SK-N-MC (cell line): ENCODE measurements around the gene TENT5C.

Source experiments
- DNase-seq: peaks from one replicate; pipeline ENCODE4 v3.0.0-alpha.2; 2011; ENCODE audit warnings: low read depth, low spot score
- H3K27ac ChIP-seq: fragments of 200-600 bp; sonication (generic); 2 replicates; pipeline ENCODE4 v1.5.1; 2016; ENCODE audit warnings: mixed run types
- H3K36me3 ChIP-seq: fragments of 200-600 bp; sonication (generic); 2 replicates; pipeline ENCODE4 v1.6.1; 2017; ENCODE audit warnings: antibody characterized with exemption, low read length, mixed read lengths; ENCODE audit not compliant: insufficient read depth
- H3K4me3 ChIP-seq: fragments of 200-600 bp; sonication (generic); 2 replicates; pipeline ENCODE4 v1.5.1; 2016
- H3K9ac ChIP-seq: fragments of 200-600 bp; sonication (generic); 2 replicates; pipeline ENCODE4 v1.8.0; 2017; ENCODE audit warnings: mixed run types, mixed read lengths; ENCODE audit not compliant: insufficient read length
- H3K9me3 ChIP-seq: fragments of 200-600 bp; sonication (generic); 2 replicates; pipeline ENCODE4 v1.6.1; 2017; ENCODE audit warnings: low read depth, mild to moderate bottlenecking, antibody characterized with exemption, low read length, moderate library complexity, mixed read lengths
- EZH2 ChIP-seq: fragments of 200-600 bp; sonication (generic); IDR thresholded peaks from one replicate; pipeline ENCODE4 v1.6.1; 2017; ENCODE audit warnings: antibody characterized with exemption
- FOXP2 ChIP-seq: optimal IDR thresholded peaks from 2 replicates; pipeline ENCODE3; 2011; ENCODE audit warnings: mild to moderate bottlenecking, moderate library complexity; ENCODE audit not compliant: insufficient read depth; ENCODE audit errors: extremely low read length, control extremely low read depth
- POLR2AphosphoS5 ChIP-seq: IDR thresholded peaks from 2 replicates; pipeline ENCODE4 v1.6.1; 2012; ENCODE audit warnings: mild to moderate bottlenecking, low read depth, low read length, borderline replicate concordance

Gene TENT5C

DNA sequence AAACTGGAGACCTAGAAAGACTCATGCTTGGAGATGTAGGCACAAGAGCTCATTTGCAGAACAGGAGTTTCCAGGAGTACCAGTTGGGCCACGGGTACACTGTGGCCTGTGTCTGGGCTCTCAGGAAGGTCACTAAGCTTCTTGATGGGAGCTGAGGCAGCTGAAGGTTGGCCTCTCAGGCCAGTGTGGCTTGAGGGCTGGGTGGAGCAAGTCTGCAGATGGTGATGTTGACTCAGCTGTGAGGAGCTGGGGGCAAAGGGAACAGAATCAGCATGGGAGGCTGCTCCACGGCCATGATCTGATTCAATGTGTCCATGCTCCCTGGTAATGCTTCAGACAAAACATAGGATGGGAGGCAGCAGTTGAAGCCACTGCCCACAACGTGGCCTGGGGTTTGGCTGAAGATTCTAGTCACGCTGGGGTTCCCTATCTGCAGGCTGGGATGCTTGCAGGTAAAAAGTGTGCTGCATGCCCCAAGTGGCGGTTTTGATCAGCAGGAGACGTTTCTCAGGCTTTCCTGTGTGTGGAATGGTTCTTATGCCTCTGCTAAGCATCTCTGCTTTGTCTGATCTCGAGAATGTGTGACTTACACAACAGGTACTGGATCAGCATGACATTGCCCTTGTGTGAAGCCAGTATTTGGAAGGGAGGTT, 15.4 kb upstream of the TENT5C start:
- TF ChIP-seq EZH2 (no peak), FOXP2 (no peak), POLR2AphosphoS5 (no peak)
- DNase-seq, result no peak
- Histone ChIP-seq H3K9ac (no peak overlapping the region), H3K9me3 (no peaks in the 10 kb centered on the region), H3K4me3 (no peak overlapping the region), H3K27ac (no peak overlapping the region), H3K36me3 (no peaks in the 10 kb centered on the region)

DNA sequence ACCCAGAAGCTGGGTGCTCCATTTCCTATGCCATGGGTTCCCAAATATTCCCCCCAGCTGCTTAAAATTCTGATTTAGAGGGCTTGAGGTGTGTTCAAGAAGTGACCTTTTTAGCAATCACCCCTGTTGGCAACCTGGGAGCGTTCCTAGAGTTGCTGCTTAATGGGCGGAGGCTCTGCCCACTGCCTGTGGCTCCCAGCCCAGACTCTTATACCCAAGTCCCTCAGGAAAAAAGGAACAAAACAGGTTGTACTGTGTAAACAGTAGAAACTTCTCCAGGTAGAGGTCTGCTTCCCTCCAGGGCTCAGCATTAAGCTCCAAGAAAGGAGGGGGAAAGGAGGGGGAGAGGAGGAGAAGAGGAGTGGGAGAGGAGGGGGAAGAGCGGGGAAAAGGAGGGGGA, 14.6 kb upstream of the TENT5C start:
- Histone ChIP-seq H3K4me3 (no peak overlapping the region), H3K36me3 (no peaks in the 10 kb centered on the region), H3K9me3 (no peaks in the 10 kb centered on the region), H3K27ac (no peak overlapping the region), H3K9ac (no peak overlapping the region)
- no peak for TF ChIP-seq POLR2AphosphoS5
- no peak for TF ChIP-seq EZH2
- no peak for TF ChIP-seq FOXP2
- DNase-seq, result no peak

DNA sequence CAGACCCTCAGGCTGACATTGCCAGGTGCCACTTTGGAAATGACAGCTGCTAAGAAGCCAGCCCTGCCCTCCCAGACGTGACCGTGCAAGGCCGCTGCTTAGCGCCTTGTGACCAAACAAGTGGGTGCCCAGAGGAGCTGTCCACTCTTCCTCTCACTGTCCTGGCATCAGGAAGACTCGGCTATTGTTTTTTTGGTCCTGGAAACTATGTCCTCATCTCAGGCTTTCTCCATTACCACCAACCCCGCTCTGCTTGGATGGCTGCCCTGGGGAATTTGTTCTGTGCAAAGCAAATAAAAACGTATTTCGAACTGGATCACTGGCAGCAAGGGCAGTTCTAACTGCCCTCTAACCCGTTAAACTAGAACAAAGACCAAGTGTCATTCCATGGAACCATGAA, 13.7 kb upstream of the TENT5C start:
- no peak for DNase-seq
- H3K9ac ChIP-seq, result no peak overlapping the region
- no peak overlapping the region for H3K4me3 ChIP-seq
- TF ChIP-seq EZH2 (no peak), POLR2AphosphoS5 (no peak), FOXP2 (no peak)
- H3K9me3 ChIP-seq, result no peaks in the 10 kb centered on the region
- H3K27ac ChIP-seq, result no peak overlapping the region
- no peaks in the 10 kb centered on the region for H3K36me3 ChIP-seq

DNA sequence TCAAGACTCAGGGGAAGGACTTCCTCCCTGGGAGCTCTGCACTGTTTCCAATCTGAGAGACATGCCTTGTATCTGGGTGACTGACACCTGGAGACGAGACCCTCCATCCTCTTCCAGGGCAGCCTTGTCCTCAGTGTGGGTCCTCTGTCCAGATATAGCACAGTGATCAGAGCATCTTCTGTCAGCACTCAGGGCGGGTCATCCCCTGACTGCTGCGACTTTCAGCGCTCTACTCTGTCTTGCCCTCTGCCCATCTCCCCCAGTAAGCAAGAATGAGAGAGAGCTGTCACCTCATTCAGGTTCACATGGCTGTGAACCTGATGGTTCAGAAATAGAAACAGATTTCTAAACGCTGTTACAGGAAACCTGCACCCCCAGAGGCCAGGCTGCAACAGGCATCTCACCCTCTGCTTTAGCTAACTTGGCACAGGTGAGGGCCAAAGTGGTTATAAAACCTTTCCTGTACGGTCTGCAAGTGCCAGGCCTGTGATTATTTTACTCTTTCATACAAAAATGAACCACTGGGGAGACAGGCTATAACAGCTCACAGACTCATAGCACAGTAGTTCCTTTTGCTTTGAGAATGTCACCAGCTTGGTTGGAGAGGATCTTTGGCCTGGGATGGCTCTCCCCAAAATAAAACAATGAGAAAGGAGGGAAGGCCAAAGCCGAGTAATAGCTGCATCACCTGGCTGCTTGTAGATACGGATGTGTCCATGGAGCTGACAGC, 11.4 kb upstream of the TENT5C start:
- TF ChIP-seq EZH2, result no peak
- TF ChIP-seq POLR2AphosphoS5, result no peak
- no peak for TF ChIP-seq FOXP2
- Histone ChIP-seq H3K27ac (no peak overlapping the region), H3K9me3 (no peaks in the 10 kb centered on the region)

DNA sequence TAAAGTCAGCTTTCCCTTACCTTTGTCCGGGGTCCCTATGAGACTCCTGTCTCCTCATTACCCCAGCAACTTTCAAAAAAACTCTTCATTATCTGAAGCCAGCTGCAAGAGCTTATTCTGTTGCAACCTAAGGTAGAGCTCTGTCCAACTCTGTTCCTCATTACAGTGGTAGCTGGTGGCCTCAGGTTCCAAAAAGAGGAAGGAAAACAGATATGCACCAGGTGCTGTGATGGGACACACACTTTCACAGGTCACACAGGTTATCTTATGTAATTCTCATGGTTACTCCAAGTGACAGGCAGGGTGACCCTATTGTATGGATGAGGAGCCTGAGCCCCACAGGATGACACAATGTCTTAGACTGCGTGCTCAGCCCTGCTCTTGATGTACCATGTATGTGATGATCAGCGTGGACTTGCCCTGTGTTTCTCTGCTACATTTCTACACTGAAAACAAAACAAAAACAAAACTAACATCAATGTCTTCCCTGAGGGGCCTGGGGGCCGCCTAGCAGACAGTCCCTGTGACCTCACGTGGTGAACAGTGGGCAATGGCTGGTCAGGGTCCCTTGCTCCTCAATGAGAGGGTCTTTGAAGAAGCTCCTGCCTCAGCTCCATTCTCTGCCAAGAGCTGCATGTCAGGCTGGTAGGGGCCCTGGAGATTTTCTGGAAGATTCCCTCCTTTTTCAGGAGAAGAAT, 9.7 kb upstream of the TENT5C start:
- no peak for DNase-seq
- H3K9me3 ChIP-seq, result no peaks in the 10 kb centered on the region
- H3K4me3 ChIP-seq, result no peak overlapping the region
- TF ChIP-seq POLR2AphosphoS5, result no peak
- no peak overlapping the region for H3K27ac ChIP-seq
- no peak overlapping the region for H3K9ac ChIP-seq
- no peaks in the 10 kb centered on the region for H3K36me3 ChIP-seq

More for the DNA sequence above, 11.4 kb upstream of the TENT5C start:
- Histone ChIP-seq H3K4me3 (no peak overlapping the region), H3K36me3 (no peaks in the 10 kb centered on the region), H3K9ac (no peak overlapping the region)
- DNase-seq, result no peak

DNA sequence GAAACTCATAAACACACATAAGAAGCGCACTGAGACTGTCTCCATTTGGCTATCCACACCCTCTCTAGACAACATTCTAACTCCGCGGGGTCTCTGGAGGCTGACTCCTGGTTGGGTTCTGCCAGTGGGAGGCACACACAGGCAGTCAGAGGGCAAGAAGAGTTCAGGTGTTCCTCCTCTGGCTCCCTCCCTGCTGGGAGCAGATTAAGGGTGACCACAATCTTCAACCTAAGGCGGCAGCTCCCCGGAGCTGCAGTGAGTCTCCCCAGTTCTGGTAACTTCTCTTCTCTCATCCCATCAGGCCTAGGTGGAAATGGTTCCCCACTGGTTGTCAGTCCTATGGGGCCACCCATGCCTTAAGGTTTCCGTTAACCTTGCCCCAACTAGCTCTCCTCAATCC, 7.4 kb upstream of the TENT5C start:
- Histone ChIP-seq H3K27ac (no peak overlapping the region), H3K4me3 (no peak overlapping the region), H3K9me3 (no peaks in the 10 kb centered on the region), H3K36me3 (no peaks in the 10 kb centered on the region), H3K9ac (no peak overlapping the region)
- no peak for TF ChIP-seq POLR2AphosphoS5
- no peak for TF ChIP-seq FOXP2
- TF ChIP-seq EZH2, result no peak
- no peak for DNase-seq

DNA sequence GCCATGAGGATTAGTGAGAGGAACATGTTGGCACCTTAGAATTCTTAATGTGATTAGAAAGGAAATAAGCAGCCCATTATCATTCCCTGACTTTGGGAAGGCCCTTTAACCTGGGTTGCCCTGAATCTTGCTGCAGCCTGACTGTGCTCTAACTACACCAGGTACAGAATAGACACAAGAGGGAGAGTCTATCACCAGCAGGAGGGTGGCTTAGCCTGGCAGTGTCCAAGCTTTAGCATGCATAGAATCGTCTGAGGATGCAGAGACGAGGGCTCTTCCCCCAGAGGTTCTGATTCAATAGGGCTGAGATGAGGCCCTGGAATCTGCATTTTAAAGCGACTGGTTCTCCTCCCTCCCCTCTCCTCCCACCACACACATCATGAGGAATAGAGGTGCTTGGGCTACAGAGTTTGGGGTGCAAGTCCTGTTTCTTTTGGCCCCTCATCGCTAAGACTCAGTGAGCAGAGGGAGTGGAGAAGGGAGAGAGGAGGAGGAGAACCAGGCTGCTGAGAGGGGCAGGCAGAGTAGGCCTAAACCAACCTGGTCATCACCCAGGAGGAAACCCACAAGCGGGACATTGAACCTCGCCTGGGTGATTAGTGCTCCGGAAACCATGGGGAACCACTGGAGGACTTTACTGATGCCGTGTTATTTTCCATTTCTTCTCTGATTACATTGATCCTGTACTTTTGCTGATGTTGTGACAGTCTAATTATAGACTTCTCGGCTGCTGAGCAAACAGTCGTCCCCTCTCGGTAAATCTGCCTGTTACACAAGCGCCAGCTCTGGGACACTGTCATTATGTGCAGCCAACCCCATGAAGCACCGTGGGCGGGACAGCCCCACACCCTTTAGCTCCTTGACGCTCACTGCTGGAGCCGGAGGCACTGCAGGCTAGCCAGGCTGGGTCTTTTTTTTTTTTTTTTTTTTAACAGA, 6.3 kb upstream of the TENT5C start:
- no peak for DNase-seq
- Histone ChIP-seq H3K9ac (no peak overlapping the region), H3K9me3 (no peaks in the 10 kb centered on the region), H3K27ac (no peak overlapping the region), H3K4me3 (no peak overlapping the region), H3K36me3 (no peaks in the 10 kb centered on the region)
- TF ChIP-seq POLR2AphosphoS5, result no peak
- no peak for TF ChIP-seq FOXP2
- no peak for TF ChIP-seq EZH2

DNA sequence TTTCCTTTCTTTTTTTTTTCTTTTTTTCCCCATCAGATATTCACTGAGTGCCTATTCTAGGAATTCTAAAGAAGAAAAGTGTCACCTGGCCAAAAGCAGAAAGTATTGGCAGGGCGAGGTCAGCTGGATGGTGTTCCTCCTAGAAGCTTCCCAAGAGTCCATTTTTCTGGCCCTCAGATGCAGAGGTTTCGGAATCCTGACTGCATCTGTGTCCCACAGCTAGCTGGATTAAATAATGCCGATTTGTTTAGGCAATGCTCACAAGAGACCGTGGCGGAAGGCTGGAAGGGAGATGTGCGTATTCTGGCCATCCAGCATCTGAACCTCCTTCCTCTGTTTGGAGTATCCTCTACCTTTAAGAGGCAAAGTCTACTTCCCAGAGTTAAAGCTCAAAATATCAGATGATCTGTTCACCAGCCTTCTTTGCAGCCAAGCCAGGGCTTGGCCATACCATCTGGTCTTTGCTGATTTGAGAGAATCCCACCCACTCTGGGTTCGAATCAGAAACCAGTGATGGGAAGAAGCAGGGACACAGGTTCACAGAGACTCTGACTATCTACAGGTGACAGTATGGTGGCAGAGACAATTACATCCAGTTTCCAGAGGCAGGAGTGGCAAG, 5.4 kb upstream of the TENT5C start:
- H3K27ac ChIP-seq, result no peak overlapping the region
- no peaks in the 10 kb centered on the region for H3K36me3 ChIP-seq

More for the DNA sequence above, 5.4 kb upstream of the TENT5C start:
- H3K4me3 ChIP-seq, result no peak overlapping the region
- H3K9ac ChIP-seq, result no peak overlapping the region
- H3K9me3 ChIP-seq, result no peaks in the 10 kb centered on the region
- no peak for DNase-seq
- TF ChIP-seq FOXP2 (no peak), POLR2AphosphoS5 (no peak), EZH2 (no peak)
